ENCODE results near the gene TARS2. TPM values are rescaled to one million over a fixed set of nuclear protein-coding genes. Genes with fewer than 3 reads are reported as not detected.

TARS2 gene
- polyA plus RNA-seq, 1 of the 3 experiments (the other 2 are of a cell fraction) = 22.2 TPM

- Histone ChIP-seq H3K9ac (peak overlapping the region; percentile 75), H3K4me1 (ENCODE audit: control insufficient read depth in 1 of 2, insufficient read depth in 2 of 2, low read depth in 1 of 2, low read length in 1 of 2) (peaks cover 2 to 4% of the 10 kb centered on the region in 2 experiments; a peak in 1 of 4 replicates), H3K36me3 (replicated peaks in 1 of 2; ENCODE audit: control insufficient read depth in 1 of 2, insufficient read depth in 2 of 2, low read length in 1 of 2) (no peaks in the 10 kb centered on the region), H3K4me2 (peak overlapping the region; percentile 75), H3K27ac (ENCODE audit: low read depth in 2 of 2, low read length in 1 of 2) (peak overlapping the region; percentile 58 to 80), H3K9me2 (no peaks in the 10 kb centered on the region), H3K27me3 (ENCODE audit: insufficient read depth) (no peaks in the 10 kb centered on the region), H4K20me1 (ENCODE audit: insufficient read depth) (no peaks in the 10 kb centered on the region), H3K4me3 (ENCODE audit: low read depth in 2 of 2, low read length in 1 of 2) (peak overlapping the region; percentile 59 to 70), H3K9me3 (no peaks in the 10 kb centered on the region), H3F3A (replicated peaks; ENCODE audit: insufficient read depth) (peaks cover 4% of the 10 kb centered on the region), H2AFZ (ENCODE audit: low read depth) (peak overlapping the region; percentile 84), H3K79me2 (ENCODE audit: insufficient read depth) (no peaks in the 10 kb centered on the region)
- TF ChIP-seq, protein P1, sequence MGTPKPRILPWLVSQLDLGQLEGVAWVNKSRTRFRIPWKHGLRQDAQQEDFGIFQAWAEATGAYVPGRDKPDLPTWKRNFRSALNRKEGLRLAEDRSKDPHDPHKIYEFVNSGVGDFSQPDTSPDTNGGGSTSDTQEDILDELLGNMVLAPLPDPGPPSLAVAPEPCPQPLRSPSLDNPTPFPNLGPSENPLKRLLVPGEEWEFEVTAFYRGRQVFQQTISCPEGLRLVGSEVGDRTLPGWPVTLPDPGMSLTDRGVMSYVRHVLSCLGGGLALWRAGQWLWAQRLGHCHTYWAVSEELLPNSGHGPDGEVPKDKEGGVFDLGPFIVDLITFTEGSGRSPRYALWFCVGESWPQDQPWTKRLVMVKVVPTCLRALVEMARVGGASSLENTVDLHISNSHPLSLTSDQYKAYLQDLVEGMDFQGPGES (IDR thresholded peaks at IDR 0.05; ENCODE audit: low read depth, low read length) = no peak
- TF ChIP-seq TEAD4 (IDR thresholded peaks at IDR 0.05; ENCODE audit: borderline replicate concordance, insufficient read depth) (no peak), JUND (IDR thresholded peaks at IDR 0.05) (no peak), TCF12 (IDR thresholded peaks at IDR 0.05) (no peak), NRF1 (IDR thresholded peaks at IDR 0.05; ENCODE audit: low read depth, low read length) (no peak), POLR2AphosphoS5 (IDR thresholded peaks at IDR 0.05; ENCODE audit: low read depth, low read length) (no peak), FOSL2 (IDR thresholded peaks at IDR 0.05; ENCODE audit: borderline replicate concordance, low read depth) (no peak), GABPA (IDR thresholded peaks at IDR 0.05; ENCODE audit: low read depth) (no peak), EP300 (IDR thresholded peaks at IDR 0.05; ENCODE audit: borderline replicate concordance in 1 of 2, low read depth in 1 of 2, low read length in 1 of 2) (no peak), EZH2phosphoT487 (IDR thresholded peaks at IDR 0.05; ENCODE audit: borderline replicate concordance, low read depth) (no peak), RCOR1 (IDR thresholded peaks at IDR 0.05; ENCODE audit: low read length) (no peak), MEF2A (IDR thresholded peaks at IDR 0.05; ENCODE audit: borderline replicate concordance, low read depth) (no peak), MXI1 (IDR thresholded peaks at IDR 0.05; ENCODE audit: low read depth, low read length) (no peak), TAF1 (IDR thresholded peaks at IDR 0.05; ENCODE audit: borderline replicate concordance, low read depth, low read length) (no peak)
- TF ChIP-seq, protein P2, sequence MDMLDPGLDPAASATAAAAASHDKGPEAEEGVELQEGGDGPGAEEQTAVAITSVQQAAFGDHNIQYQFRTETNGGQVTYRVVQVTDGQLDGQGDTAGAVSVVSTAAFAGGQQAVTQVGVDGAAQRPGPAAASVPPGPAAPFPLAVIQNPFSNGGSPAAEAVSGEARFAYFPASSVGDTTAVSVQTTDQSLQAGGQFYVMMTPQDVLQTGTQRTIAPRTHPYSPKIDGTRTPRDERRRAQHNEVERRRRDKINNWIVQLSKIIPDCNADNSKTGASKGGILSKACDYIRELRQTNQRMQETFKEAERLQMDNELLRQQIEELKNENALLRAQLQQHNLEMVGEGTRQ (IDR thresholded peaks at IDR 0.05; ENCODE audit: borderline replicate concordance, low read depth, low read length) = no peak
- TF ChIP-seq, protein P3, sequence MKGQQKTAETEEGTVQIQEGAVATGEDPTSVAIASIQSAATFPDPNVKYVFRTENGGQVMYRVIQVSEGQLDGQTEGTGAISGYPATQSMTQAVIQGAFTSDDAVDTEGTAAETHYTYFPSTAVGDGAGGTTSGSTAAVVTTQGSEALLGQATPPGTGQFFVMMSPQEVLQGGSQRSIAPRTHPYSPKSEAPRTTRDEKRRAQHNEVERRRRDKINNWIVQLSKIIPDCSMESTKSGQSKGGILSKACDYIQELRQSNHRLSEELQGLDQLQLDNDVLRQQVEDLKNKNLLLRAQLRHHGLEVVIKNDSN (IDR thresholded peaks at IDR 0.05; ENCODE audit: borderline replicate concordance, low read depth) = no peak
- TF ChIP-seq, protein P4, sequence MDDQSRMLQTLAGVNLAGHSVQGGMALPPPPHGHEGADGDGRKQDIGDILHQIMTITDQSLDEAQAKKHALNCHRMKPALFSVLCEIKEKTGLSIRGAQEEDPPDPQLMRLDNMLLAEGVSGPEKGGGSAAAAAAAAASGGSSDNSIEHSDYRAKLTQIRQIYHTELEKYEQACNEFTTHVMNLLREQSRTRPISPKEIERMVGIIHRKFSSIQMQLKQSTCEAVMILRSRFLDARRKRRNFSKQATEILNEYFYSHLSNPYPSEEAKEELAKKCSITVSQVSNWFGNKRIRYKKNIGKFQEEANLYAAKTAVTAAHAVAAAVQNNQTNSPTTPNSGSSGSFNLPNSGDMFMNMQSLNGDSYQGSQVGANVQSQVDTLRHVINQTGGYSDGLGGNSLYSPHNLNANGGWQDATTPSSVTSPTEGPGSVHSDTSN (IDR thresholded peaks at IDR 0.05) = no peak
- ChIA-PET CTCF (interaction anchor here (0.8 to 4.6 kb wide), 7 partner anchors 11 to 259 kb away, joined by 3 to 34 read pairs (median 4); no protein-coding TSS in a partner anchor), POLR2A (interaction anchor here (0.6 to 1.5 kb wide), 8 partner anchors 10 to 210 kb away, joined by 3 to 5 read pairs (median 3); partner anchors contain the start of gene ENSA)
- no peak for DNase-seq
- 37% methylated on average over 14 of the region's 21 CpGs for WGBS (ENCODE audit: low lambda C conversion rate)
These were observed 27.7 kb downstream of the TARS2 start for GRCh38 chr1:150514913-150515327.
